Endothelial cell of umbilical vein (primary cell): ENCODE data around the gene TMEM239.

Experiments used
- POLR2A ChIP-seq: IDR thresholded peaks from 2 replicates; pipeline ENCODE4 v1.6.1; 2012; ENCODE audit warnings: low read depth, mild to moderate bottlenecking, control low read depth, low read length
- TF ChIP-seq, protein P1 (sequence below), 2 donors: IDR thresholded peaks; 1 replicate in 1 of 2; 2 replicates in 1 of 2; pipeline ENCODE4 v1.5.1; 2011; ENCODE audit warnings: low read length in 2 of 2, mild to moderate bottlenecking in 2 of 2, moderate library complexity in 2 of 2, control low read depth in 1 of 2, inconsistent platforms in 1 of 2, low read depth in 1 of 2; ENCODE audit not compliant: insufficient read depth in 1 of 2; ENCODE audit errors: extremely low read depth in 1 of 2

DNA sequence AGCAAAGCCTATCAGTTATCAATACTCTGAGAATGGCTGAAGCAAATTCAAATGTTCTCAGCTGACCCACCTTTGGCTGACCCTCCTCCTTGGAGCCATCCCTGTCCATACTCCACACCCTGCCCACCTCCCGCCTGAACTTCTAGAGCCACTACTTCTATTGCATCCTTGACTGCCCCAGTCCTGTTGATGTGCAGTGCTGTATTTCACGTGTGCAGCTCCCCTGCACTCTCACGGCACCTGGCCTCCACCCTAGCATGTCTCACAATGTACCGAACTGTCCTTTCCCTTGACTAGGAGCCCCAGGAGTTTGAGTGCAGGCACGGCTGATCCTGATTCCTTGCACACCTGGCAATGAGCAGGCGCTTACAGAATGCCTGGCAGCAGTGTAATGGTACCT, 22.7 kb upstream of the TMEM239 start:
- TF ChIP-seq, protein P1, sequence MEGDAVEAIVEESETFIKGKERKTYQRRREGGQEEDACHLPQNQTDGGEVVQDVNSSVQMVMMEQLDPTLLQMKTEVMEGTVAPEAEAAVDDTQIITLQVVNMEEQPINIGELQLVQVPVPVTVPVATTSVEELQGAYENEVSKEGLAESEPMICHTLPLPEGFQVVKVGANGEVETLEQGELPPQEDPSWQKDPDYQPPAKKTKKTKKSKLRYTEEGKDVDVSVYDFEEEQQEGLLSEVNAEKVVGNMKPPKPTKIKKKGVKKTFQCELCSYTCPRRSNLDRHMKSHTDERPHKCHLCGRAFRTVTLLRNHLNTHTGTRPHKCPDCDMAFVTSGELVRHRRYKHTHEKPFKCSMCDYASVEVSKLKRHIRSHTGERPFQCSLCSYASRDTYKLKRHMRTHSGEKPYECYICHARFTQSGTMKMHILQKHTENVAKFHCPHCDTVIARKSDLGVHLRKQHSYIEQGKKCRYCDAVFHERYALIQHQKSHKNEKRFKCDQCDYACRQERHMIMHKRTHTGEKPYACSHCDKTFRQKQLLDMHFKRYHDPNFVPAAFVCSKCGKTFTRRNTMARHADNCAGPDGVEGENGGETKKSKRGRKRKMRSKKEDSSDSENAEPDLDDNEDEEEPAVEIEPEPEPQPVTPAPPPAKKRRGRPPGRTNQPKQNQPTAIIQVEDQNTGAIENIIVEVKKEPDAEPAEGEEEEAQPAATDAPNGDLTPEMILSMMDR (IDR thresholded peaks at IDR 0.05; ENCODE audit: extremely low read depth in 1 of 2, insufficient read depth in 1 of 2, low read depth in 1 of 2, low read length in 2 of 2) = no peak
- no peak for TF ChIP-seq POLR2A
